HG03139 (cell line): ENCODE measurements around the gene RPTOR.

Experiments
- ATAC-seq: cut with Tn5 transposase; IDR thresholded peaks from one replicate; pipeline ENCODE4 v1.9.1; 2021; ENCODE audit not compliant: unreplicated experiment

RPTOR gene

GRCh38 chr17:80997424-80998117 is 452.9 kb downstream of the RPTOR start:
- no peak for ATAC-seq

- ATAC-seq, result no peak
These were observed 453.6 kb downstream of the RPTOR start for GRCh38 chr17:80998118-80998747.

DNA sequence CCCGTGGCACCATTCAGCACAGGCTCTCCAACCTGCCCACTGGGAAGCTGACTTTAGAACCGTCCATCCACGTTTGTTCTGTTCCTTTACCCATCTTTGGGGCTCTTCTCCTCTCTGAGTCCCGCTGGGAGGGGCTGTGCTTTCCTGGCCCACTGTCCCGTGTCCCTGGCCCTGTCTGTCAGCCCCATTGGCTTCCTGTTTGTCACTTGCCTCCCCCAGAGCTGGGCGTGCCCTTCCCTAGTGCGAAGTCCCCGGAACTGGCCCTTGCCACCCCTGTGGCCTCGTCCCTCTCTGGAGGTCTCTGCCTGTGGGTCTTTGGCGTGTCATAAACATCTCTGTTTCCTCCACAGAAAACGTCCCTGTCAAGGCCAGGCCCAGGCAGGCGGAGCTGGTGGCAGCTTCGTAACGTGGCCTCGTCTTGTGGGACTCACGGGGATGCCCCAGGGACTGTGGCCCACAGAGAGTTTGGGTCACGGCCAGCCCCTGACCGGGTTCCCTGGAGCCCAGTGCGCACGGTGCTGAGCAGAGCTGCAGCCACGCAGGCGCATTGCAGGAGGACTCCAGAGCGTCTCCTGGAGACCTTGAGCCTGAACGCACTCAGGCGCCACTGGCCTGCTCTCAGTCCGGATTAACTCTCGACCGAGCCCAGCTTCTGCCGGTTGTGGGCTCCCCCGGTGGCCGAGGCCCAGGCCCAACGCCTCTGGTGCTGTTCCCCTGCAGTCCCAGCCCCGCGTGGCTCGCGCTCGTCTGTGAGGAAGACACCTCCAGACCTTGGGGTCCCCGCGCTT is 454.3 kb downstream of the RPTOR start:
- ATAC-seq, result no peak

- ATAC-seq, result no peak
These were observed 455.1 kb downstream of the RPTOR start for GRCh38 chr17:80999536-81000333.

DNA sequence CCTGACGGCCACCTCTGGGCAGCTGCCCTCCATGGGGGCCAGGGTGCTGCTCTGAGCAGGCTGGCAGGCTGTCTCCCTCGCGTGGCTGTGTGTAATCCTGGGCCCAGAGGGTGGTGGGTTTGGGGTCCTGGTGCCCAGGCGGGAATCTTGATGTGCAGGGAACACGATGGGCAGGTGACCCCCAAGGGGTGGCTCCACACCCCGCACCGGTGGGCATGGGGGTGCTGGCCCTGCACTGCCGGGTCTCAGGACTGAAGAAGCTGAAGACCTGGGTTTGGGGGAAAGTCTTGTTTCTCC is 455.6 kb downstream of the RPTOR start:
- ATAC-seq, result no peak

- no peak for ATAC-seq
These were observed 456.2 kb downstream of the RPTOR start for GRCh38 chr17:81000631-81001357.

DNA sequence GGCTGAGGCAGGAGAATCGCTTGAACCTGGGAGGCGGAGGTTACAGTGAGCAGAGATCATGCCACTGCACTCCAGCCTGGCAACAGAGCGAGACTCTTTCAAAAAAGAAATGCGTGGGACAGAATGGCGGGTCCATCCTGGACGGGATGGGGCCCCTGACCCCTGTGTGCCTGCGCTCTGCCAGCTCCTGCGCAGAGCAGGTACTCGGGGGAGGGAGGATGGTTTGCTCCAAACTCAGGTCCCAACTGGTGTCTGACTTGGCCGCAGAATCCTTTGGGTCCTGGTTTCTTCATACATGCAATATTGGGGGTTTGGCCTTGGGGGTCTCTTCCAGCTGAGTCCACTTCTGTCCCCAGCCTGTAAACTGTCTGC is 457.4 kb downstream of the RPTOR start:
- ATAC-seq, result no peak

- no peak for ATAC-seq
These were observed 458.0 kb downstream of the RPTOR start for GRCh38 chr17:81002409-81003361.

DNA sequence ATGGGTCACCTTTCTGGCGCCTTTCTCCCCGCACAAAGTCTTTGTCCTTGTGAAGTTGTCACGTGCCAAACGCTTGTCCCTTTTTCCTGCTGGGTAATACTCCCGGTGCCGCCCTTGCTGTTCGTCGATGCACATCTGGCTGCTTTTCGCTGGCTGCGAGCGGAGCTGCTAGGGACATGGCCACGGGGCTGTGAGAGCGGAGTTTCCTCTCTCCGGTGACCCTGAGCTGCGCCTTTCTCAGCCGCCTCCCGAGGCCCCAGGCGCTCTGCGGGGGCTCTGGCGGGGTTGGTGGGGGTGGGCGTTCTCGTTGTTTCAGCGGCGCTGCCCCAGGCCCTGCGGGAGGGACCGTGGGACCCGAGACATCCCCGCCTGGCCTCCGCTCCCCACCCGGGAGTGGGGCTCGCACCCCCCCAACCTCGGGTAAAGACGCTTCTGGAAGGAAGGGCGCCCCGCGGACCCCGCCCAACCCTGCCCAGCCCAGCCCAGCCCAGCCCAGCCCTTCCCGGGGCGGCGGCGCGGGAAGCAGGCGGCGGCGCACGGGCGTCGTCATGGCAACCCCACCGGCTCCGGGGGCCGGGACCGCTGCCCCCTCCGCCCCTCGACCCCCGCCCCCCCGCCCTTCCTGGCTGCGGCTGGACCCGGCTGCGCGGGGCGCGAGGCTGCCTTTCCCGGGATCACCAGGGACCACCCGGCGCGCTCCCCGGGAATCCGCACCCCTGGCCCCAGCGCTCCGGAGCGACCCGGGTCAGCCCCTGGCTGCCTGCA is 459.3 kb downstream of the RPTOR start:
- ATAC-seq, result no peak

DNA sequence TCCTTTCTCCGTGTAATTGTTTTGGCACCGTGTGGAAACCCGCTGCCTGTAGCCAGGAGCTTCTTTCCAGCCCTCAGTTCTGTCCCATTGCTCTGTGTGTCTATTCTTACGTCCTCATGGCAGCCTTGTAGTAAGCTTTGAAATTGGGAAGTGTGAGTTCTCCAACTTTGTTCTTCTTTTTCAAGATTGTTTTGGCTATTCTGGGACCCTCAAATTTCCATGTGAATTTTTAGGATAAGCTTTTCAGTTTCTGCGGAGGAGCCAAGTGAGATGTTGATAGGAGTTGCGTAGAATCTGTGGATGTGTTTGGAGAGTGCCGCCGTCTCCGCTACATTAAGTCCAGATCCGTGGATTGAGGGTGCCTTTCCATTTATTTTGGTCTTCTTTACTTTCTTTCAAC is 462.3 kb downstream of the RPTOR start:
- no peak for ATAC-seq

GRCh38 chr17:81008140-81008539 is 463.5 kb downstream of the RPTOR start:
- no peak for ATAC-seq

DNA sequence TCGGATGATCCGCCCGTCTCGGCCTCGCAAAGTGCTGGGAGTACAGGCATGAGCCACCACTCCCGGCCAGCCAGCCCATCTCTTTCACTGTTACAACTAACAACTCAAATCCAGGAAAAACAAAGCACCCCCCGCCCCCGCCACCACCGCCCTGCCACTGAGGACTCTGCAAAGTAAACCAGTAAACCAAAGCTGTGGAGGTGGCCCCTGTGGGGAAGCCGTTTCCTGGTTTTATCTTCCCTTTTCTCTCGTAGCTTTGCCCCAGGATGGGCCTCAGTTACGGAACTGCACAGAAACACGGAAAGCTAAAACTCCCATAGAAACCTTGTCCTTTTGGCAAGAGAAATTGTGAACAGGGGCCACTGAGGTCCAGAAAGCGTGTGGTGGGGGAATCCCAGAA is 464.5 kb downstream of the RPTOR start:
- no peak for ATAC-seq

DNA sequence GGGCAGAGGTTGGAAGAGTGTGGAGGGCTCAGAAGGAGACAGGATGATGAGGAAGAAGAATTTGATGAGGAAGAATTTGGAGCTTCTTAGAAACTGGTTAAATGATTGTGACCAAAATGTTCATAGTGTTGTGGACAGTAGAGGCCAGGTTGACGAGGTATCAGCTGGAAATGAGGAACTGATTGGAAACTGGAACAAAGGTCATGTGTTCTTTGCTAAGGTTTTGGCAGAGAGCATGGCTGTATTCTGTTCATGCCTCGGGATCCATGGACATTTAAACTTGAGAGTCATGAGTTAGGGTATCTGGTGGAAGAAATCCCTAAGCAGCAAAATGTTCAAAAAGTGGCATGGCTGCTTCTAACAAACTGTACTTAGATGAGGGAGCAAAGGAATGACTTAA is 466.3 kb downstream of the RPTOR start:
- no peak for ATAC-seq

- no peak for ATAC-seq
These were observed 467.3 kb downstream of the RPTOR start for GRCh38 chr17:81011951-81012350.

- no peak for ATAC-seq
These were observed 468.2 kb downstream of the RPTOR start for GRCh38 chr17:81012574-81013447.

DNA sequence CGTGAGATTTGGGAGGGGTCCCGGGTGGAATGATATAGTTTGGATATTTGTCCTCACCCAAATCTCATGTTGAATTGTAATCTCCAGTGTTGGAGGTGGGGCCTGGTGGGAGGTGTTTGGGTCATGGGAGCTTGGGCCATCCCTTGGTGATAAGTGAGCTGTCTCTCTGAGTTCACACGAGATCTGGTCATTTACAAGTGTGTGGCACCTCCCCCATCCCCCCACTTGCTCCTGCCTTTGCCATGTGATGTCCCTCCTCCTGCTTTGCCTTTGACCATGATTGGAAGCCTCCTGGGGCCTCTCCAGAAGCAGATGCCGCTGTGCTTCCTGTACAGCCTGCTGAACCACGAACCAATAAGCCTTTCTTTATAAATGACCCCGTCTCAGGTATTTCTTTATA is 469.0 kb downstream of the RPTOR start:
- no peak for ATAC-seq

DNA sequence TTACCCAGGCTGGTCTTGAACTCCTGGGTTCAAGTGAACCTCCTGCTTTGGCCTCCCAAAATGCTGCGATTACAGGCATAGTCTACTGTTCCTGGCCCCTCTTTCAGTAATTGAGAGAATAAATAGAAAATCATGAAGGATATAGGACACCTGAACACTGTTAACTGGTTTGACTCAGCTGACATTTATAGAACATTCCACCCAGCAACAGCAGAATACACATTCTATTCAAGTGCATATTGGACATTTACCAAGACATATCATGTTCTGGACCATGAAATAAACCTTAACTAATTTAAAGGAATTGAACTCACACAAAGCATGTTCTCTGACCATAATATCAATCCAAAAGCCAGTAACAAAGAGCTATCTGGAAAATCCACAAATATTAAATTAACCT is 470.5 kb downstream of the RPTOR start:
- ATAC-seq, result no peak
